ENCODE results near the gene TNN.
"Not testable (repeated sequence)": the region's sequence is repeated elsewhere in the genome, so short reads cannot be mapped to it uniquely, and the experiment has no call there.

The TNN gene, protein sequence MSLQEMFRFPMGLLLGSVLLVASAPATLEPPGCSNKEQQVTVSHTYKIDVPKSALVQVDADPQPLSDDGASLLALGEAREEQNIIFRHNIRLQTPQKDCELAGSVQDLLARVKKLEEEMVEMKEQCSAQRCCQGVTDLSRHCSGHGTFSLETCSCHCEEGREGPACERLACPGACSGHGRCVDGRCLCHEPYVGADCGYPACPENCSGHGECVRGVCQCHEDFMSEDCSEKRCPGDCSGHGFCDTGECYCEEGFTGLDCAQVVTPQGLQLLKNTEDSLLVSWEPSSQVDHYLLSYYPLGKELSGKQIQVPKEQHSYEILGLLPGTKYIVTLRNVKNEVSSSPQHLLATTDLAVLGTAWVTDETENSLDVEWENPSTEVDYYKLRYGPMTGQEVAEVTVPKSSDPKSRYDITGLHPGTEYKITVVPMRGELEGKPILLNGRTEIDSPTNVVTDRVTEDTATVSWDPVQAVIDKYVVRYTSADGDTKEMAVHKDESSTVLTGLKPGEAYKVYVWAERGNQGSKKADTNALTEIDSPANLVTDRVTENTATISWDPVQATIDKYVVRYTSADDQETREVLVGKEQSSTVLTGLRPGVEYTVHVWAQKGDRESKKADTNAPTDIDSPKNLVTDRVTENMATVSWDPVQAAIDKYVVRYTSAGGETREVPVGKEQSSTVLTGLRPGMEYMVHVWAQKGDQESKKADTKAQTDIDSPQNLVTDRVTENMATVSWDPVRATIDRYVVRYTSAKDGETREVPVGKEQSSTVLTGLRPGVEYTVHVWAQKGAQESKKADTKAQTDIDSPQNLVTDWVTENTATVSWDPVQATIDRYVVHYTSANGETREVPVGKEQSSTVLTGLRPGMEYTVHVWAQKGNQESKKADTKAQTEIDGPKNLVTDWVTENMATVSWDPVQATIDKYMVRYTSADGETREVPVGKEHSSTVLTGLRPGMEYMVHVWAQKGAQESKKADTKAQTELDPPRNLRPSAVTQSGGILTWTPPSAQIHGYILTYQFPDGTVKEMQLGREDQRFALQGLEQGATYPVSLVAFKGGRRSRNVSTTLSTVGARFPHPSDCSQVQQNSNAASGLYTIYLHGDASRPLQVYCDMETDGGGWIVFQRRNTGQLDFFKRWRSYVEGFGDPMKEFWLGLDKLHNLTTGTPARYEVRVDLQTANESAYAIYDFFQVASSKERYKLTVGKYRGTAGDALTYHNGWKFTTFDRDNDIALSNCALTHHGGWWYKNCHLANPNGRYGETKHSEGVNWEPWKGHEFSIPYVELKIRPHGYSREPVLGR (N-terminal part only)

DNA sequence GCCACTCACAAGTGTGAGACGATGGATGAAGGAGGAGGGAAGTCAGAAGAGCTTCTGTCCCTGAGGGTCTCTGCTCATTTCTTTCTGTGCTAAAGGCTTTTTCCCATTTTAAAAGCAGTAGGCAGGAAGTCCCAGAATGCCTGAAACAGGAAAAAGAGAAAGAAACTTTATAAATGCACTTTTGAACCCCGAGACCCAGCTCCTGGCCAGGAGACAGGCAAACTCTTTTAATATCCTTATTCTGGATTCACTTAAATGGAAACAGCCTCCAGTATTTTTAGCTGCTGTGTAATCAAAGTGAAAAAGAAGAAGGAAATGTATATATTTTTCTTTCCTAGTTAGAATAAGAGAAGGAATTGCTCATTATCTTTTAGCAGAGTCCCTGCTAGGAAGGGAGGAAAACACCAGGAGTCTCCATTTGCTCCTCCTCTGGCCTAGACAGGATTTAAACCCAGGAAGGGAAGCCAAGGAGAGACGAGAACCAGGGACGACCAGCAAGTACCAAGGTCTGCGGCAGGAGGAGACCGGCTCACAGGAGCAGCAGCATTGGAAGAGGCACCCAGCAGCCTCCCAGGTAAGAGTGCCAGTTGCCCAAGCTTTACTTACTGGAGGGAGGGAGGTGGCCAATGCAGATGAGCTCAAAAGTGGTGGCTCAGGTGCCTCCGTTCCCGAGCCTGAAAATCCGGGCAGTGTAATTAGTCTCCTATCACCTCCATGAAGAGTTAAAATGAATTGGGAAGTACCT, at the start of gene TNN:
TNN (plus strand) TSS at position 472 of the 745 bp plus-strand sequence. CDS start 9,586 bp downstream, outside the sequence.
- in situ Hi-C loops (cut with MboI; ENCODE audit: low sequenced_read_pairs), result no loop called here

DNA sequence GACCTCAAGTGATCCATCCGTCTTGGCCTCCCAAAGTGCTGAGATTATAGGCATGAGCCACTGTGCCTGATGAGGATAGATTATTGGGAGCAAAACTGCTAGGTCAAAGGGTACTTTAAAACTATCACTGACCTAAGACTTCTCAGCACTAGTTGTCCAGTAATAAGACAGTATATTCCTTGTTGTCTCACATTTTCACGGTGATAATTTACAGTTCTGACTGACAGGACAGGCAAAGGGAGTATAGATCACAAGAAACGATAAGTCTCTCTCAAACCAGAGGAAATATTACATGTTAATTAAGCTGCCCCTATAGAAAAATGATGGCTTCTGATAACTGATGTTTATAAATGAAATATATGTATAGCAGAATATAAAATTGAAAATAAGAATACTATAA, 48.1 kb upstream of the TNN start:
- in situ Hi-C loops (cut with MboI; ENCODE audit: low sequenced_read_pairs), result no loop called here

DNA sequence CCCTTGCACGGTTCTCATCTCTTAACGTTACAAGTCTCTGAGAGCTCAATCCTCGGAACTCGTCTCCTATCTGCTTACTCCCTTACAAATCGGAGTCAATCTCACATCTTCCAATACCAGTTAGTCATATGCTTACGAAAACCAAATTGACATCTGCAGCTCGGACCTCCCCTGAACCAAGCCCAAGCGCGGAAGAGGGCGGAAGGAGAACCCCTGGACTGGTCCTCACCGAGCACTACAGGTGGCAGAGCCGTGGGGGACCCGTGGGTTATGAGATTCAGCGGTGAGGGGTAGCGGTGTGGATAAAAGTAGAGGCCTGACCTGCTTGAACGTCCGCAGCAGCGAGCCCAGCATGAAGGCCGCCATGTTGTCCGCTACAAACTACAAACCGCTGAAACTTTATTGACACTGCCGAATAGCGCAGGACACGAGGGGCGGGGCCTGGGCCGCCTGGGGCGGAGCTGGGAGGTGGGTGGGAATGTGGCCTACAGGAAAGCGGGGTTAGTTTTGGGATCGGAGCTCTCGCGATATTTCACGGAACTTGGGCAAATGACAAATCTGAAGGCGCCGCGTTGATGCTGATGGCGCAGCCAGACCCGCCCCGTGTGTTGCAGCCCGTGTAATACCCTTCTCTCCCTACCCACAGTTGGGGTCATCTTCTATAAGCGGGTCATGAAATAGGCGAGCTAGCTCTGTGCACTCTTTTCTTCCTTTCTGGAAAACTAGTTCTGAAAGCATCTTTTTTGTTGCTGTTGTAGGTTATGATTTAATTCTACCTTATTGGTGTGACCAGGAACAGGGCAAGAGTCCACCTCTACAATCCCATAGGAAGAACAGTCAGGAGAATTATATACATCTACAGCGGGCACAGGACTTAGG, 44.4 kb upstream of the TNN start, which contains the start of gene MRPS14:
MRPS14 (minus strand) TSS at position 383 of the 879 bp plus-strand sequence; CDS start at position 366, 17 bp downstream.
- in situ Hi-C loops (cut with MboI; ENCODE audit: low sequenced_read_pairs), result no loop called here

DNA sequence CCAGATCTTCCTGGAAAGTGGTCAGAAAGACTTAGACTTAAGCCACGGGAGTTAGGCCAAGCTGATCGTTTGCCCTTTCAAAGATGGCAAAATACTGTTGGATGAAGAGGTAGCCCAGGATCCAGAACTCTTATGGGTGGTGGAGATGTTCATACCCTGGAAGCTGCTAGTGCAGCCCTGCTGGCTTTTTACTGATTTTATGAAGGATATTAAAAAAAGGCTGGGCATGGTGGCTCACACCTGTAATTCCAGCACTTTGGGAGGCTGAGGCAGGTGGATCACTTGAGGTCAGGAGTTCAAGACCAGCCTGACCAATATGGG, 43.8 kb upstream of the TNN start:
- in situ Hi-C loops (cut with MboI; ENCODE audit: low sequenced_read_pairs), result not testable (repeated sequence)

DNA sequence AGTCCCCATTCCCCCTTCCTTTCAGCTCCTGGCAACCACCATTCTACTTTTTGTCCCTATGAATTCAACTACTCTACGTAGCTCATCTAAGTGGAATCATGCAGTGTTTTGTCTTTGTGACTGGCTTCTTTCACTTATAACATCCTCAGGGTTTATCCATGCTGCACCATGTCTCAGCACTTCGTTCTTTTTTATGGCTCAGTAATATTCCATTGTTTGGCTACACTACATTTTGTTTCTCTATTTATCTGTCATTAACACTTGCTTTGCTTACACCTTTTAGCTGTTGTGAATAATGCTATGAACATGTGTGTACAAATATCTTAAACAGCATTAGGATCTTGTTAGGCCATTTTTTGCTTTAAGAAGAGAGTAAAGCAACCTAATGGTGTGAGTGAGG, 42.9 kb upstream of the TNN start:
- in situ Hi-C loops (cut with MboI; ENCODE audit: low sequenced_read_pairs), result no loop called here

DNA sequence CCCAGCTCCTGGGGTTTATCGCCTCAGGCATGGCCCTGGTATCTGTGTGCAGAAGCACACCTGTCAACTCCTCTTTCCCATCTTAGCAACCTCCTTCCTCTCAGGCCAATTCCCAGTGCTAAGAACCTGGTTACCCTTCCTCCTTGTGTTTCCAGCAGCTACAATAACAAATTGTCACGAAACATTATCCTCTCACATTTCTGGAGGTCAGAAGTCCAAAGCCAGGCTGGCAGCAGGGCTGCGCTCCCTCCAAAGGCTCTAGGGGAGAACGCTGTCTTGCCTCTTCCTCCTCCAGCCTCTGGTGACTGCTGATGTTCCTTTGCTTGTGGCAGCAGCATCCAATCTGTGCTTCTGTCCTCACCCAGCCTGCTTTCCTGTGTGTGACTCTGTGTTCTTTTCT, 33.7 kb upstream of the TNN start:
- in situ Hi-C loops (cut with MboI; ENCODE audit: low sequenced_read_pairs), result no loop called here

DNA sequence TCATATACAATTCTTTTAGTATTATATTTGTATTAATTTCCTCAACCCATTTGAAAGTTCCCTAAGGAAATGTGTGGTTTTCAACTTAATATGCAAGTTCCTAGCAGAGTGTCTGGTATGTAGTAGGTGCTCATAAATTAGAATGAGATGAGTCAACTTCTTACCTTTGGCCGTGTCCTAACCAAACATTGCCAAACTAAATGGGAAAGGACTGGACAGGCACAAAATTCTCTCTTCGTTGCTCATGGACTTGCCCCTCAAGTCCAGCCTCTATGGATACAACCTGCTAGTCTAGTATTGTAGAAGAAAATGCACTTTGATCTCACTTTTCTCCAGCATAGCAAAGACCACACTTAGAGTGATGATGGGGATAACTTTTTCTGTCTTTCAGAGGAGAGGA, 32.9 kb upstream of the TNN start:
- in situ Hi-C loops (cut with MboI; ENCODE audit: low sequenced_read_pairs), result no loop called here

DNA sequence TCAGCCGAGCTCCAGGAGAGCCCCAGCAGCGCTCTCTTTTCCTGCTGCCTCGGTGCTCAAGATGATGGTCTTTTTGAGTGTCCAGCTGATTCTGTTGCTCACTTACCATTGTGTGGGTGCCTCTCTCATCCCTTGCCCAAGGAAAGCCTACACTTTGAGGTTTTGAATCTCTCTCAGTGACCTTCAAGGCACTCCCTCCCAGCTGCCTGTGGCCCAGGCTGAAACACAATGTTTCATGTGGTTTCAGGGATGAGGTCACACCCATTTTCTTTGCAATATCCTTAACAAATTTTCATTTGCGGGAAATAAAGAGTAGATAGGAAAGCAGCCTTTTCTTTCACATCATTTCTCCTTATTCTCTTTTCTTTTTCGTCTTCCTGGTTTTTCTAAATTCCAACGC, 31.8 kb upstream of the TNN start:
- in situ Hi-C loops (cut with MboI; ENCODE audit: low sequenced_read_pairs), result no loop called here

DNA sequence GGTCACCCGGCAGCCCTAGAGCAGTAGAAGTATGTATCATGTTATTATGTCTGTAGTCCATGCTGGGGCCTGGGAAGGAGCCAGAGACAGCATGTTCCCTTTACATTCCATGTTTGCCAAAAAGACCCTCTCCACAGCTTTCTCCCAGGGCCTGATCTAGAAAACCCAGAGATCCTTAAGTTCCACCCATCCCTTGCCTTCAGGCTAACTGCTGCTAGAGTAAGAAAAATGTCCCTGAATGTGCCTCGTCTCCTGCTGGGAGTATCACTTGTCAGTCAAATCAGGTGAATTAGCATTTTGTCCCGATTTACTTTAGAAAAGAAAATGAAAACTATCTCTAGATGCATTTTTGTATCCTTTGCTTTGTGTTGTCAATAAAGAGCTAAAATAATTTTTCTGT, 31.2 kb upstream of the TNN start:
- in situ Hi-C loops (cut with MboI; ENCODE audit: low sequenced_read_pairs), result no loop called here

DNA sequence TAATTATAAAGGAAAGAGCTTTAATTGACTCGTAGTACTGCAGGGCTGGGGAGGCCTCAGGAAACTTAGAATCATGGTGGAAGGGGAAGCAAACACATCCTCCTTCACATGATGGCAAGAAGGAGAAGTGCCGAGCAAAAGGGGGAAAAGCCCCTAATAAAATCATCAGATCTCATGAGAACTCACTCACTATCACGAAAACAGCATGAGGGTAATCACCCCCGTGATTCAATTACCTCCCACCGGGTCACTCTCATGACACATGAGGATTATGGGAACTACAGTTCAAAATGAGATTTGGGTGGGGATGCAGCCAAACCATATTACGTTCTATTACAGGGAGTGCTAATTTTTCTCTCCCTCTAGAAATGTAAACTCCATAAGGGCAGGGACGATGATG, 30.2 kb upstream of the TNN start:
- in situ Hi-C loops (cut with MboI; ENCODE audit: low sequenced_read_pairs), result no loop called here

DNA sequence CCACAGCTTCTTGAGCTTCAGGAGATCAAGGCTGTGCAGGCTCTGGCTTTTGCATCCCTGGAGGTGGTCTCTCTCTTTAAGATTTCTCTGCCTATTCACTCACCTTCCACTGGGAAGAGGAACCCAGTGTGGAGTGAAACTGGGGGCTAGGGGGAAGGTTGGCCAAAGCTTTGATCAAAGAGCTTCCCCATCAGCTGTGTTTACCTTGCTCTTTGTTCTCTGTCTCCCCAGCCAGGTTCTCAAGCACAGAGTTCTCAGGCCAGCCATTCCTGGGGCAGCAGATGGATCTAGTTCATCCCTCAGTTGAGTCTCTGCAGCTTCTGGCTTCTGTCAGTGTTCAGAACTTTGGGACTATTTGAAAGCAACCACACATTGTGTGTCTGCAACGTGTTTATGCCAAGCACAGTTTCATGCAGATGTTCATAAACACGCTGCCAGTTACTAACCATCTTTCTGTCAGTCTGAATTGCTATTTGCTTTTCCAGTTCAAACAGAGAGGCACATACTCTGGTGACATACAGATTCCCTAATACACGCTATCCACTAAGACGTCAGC, 27.2 kb upstream of the TNN start:
- in situ Hi-C loops (cut with MboI; ENCODE audit: low sequenced_read_pairs), result no loop called here

DNA sequence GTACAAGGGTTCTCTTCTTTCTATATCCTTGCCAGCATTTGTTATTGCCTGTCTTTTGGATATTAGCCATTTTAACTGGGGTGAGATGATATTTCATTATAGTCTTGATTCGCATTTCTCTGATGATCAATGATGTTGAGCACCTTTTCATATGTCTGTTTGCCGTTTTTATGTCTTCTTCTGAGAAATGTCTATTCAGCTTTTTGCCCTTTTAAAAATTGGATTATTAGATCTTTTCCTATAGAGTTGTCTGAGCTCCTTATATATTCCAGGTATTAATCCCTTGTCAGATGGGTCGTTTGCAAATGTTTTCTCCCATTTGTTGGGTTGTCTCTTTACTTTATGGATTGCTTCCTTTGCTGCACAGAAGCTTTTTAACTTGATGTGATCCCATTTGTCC, 25.0 kb upstream of the TNN start:
- in situ Hi-C loops (cut with MboI; ENCODE audit: low sequenced_read_pairs), result no loop called here

DNA sequence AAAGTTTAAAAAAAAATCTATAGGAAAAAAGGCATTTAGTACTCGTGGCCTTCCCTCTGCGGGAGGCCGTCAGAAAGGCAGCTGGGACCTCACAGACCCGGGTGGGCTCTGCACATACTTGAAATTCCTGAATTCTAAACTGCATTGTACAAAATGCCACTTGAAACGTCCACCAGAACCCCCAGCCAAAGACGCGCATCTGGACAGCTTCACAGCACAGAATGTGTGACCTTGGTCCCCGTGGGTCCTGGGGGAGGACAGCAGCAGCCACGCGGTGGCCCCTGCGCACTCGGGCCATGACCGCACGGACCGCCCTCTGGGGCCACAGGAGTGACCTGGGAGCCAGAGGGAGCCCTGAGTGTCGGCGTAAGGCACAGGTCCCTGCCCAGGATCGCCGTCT, 23.8 kb upstream of the TNN start:
- in situ Hi-C loops (cut with MboI; ENCODE audit: low sequenced_read_pairs), result no loop called here

DNA sequence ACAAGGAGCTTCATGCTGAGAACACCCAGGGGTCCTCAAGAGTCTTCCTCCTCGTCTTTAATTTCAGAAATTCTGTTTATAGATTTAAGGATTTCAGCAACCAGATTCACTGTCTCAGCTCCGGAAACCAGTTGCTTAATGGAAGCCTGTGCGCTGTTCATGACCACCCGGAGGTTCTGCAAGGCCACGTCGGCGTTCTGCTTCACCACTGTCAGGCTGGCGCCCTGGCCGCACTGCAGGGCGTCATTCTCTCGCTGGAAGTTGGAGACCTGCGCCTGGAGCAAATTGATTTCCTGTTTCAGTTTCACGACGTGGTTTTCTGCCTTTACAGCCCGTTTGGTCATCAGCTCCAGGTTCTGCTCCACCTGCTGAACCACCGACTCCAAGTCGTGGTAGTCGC, 23.0 kb upstream of the TNN start:
- in situ Hi-C loops (cut with MboI; ENCODE audit: low sequenced_read_pairs), result not testable (repeated sequence)

DNA sequence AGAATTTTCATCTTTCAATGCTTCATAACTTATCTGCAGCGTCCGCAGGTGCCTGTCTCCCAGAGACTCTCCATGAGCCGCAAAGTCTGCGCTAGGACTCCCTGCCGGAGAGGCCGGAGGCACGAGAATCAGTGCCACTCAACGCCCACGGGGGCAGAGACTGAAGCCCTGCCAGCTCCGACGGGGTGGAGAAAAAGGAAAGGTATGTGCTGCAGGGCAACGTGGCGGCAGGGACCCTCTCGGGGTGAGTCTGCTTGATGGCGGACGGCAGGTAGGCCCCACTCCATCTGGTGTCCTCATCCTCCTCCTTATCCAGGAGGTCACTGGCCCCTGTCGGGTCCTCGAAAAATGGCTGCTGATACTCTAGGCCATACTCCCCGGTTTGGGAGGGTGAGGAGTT, 22.5 kb upstream of the TNN start:
- in situ Hi-C loops (cut with MboI; ENCODE audit: low sequenced_read_pairs), result no loop called here

DNA sequence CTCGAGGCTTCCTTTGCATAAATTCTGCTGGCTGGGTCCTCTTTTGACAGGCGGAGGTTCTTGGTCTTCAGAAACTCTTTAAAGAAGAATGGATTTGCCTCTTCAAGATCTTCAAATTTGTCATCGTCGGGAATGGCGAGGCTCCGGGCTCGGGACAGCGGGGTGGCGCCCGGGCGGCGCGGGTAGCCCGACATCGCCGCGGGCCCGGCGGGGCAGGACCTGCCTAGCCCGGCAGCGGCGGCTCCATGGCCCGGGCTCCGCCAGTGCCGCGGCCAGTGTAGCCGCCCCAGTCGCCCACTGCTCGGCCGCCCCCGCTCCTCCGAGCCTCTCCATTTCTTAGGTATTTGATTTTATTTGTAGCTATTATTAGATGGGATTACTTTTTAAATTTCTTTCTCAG, 22.1 kb upstream of the TNN start:
- in situ Hi-C loops (cut with MboI; ENCODE audit: low sequenced_read_pairs), result no loop called here

DNA sequence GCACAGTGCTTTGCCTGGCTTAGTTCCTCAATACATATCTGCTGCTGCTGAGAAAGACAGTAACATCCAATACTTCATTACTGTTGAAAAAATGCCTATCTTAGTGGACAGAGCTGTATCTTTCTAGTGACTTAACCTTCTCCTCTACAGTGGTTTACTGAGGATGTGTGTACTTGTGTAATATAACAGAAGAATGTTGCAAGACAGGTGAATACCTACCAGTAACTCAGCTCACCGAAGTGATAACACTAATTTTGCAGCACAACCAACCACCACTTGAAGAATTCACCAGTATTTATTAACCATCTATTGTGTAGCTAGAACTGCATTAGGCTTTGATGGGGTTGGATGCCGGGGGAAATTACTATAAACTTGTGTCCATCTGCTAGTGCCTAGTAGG, 16.6 kb upstream of the TNN start:
- in situ Hi-C loops (cut with MboI; ENCODE audit: low sequenced_read_pairs), result no loop called here

DNA sequence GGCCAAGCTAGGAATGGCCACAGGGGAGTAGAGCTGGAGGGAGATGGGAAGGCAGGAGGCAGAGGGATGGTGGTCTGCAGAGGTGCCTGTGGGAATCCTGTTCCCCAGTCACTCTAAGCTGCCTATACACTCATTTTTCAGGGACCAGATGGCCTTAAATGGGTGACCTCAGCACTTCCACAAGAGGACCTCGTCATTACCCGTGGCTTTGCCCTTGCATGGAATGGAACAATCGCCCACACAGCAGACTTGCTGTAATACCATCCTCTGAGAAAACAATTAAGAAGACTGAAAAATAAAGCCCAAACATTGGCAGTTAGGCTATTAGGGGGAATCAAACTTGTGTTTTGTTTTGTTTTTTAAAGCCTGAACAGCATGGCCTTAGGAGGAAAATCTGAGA, 12.9 kb upstream of the TNN start:
- in situ Hi-C loops (cut with MboI; ENCODE audit: low sequenced_read_pairs), result no loop called here

DNA sequence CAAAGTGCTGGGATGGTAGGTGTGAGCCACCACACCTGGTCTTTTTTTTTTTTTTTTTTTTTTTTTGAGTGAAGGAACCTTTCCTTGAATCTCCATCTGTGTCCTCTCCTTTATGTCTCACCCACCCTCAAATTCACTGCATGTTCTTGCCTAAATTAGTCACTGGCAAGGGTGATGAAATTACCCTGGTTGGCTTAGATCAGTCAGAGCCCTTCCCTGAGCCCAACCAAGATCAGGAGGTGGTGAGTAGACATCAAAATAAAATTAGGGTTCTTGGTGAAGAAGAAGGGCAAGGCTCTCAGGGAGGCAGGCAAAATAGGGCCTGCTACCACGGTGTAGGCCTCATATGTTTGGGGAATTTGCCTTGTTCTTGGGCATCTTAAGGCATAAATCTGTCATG, 5.3 kb upstream of the TNN start:
- in situ Hi-C loops (cut with MboI; ENCODE audit: low sequenced_read_pairs), result no loop called here

Measured in hTERT RPE-1 (cell line).